ENCODE measurements around the gene UPK1A. TPM values are rescaled to one million over a fixed set of nuclear protein-coding genes. Genes with fewer than 3 reads are reported as not detected.

The UPK1A gene
- total and polyA plus RNA-seq, 5 donors from 2014 or later = not detected

DNA sequence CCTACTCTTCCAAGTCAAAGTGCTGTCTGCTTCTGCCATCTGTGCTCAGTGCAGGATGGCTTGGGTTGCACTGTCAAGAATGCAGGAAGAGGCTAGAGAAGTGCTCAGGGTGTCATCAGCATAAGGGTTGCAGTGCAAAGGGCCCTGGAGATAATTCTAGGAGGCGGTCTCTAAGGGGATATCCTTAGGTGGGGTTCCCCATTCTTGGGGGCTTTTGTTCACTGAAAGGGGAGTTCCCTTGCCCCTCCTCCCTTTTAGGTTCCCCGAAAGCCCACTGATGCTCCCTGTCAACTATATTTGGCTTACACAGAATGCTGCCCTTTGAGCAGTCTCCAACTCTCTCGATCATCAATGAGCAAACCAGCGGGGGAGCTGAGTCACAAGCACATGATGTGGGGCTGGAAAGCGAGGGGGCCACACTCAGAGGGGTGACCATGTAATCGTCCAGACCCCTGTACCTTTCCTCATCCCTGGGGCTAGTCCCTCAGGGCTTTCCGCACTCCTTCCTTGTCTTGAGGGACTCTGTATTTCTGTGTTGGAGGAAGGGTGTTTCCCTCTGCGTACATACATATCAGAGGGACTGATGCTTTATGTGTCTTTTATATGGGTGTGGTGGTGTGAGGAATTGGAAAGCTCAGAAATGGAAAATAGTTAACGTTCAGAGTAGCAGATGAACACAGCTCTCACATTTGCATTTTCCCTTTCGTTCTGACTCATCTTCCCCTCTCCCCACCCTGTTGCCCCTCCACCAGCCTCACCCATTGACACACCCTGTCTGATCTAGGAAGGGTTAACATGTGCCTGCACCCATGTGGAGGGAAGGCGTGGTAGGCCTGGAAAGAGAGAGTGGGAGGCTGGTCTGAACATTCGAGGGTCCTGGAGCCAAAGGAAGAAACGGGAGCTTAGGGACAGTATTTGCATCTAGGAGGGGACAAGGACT, 44.7 kb downstream of the UPK1A start:
- Mint-ChIP-seq H3K27ac (peak overlapping the region; percentile 95), H3K4me1 (peaks cover 20 to 59% (median 44%) of the 10 kb centered on the region in 4 donors), H3K9me3 (no peaks in the 10 kb centered on the region), H3K27me3 (no peaks in the 10 kb centered on the region), H3K36me3 (no peaks in the 10 kb centered on the region), H3K4me3 (peak overlapping the region; percentile 12 to 84 (median 76))
- ATAC-seq (ENCODE audit: low read depth in 2 of 2) = peak; percentile 7 to 15
- peak; percentile 44 to 93 (median 46) for DNase-seq
- Histone ChIP-seq H3K27me3 (ENCODE audit: control insufficient read depth, insufficient read depth, low read length) (no peaks in the 10 kb centered on the region), H3K4me3 (ENCODE audit: low read depth, low read length) (peak overlapping the region; percentile 56), H3K9me3 (ENCODE audit: control insufficient read depth in 2 of 2, low read length in 2 of 2) (no peaks in the 10 kb centered on the region), H3K27ac (ENCODE audit: insufficient read depth, low read length, poor library complexity, severe bottlenecking) (peak overlapping the region; percentile 95), H3K4me1 (ENCODE audit: control insufficient read depth, insufficient read depth, low read length, poor library complexity, severe bottlenecking) (peaks cover 60% of the 10 kb centered on the region), H3K36me3 (ENCODE audit: control insufficient read depth, insufficient read depth, low read length) (no peaks in the 10 kb centered on the region)

DNA sequence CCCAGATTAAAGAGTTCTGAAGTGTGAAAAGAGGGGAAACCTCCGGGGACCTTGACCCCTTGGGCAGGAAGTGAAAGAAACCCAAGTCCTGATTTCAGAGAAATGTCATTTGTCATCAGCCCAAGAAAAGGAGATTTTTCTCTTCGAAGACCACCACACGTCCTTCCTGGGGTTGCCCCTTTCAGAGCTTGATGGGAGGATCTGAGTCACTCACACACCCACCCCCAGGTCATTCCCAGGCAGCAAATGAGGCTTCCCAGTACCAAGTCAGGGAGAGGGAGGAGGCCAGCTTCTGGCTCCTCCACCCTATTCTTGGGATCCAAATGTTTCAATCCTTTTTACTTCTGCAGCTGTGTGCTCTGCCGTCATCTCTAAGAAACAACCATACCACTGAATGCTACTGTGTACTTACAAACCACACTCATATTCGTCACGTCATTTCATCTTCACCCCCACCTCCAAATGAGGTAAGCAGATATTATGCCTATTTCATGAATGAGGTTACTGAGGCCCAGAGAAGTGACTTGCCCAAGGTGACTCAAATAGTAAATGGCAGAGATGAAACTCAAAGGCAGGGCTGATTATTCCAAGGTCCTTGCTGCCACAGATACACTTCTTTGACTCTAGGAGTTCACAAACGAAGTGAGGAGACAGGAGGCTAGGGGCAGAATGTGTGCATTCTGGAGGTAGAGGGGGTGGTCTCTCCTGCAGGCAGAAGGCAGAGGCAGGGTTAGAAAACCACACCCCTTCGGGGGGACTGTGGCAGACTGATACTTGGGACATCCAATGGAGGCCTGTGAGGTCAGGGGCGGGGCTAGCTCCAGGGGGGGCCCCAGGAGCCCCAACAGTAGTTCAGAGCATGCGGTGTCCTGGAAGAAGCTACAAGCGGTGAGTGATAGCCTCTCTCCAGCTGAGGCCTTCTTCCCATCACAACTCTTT, 46.5 kb downstream of the UPK1A start:
- Histone ChIP-seq H3K9me3 (ENCODE audit: control insufficient read depth in 2 of 2, low read length in 2 of 2) (no peaks in the 10 kb centered on the region), H3K4me1 (ENCODE audit: control insufficient read depth, insufficient read depth, low read length, poor library complexity, severe bottlenecking) (peaks cover 68% of the 10 kb centered on the region), H3K36me3 (ENCODE audit: control insufficient read depth, insufficient read depth, low read length) (no peaks in the 10 kb centered on the region), H3K27ac (ENCODE audit: insufficient read depth, low read length, poor library complexity, severe bottlenecking) (peak overlapping the region; percentile 95), H3K4me3 (ENCODE audit: low read depth, low read length) (peak overlapping the region; percentile 69), H3K27me3 (ENCODE audit: control insufficient read depth, insufficient read depth, low read length) (no peaks in the 10 kb centered on the region)
- Mint-ChIP-seq H3K9me3 (no peaks in the 10 kb centered on the region), H3K4me1 (peaks cover 20 to 68% (median 48%) of the 10 kb centered on the region in 4 donors), H3K27ac (peak overlapping the region; percentile 95 to 98 (median 95)), H3K4me3 (peak overlapping the region; percentile 85 to 93 (median 88)), H3K36me3 (no peaks in the 10 kb centered on the region), H3K27me3 (no peaks in the 10 kb centered on the region)
- ATAC-seq (ENCODE audit: low read depth in 2 of 2) (peak; percentile 32 to 33), DNase-seq (peak; percentile 62 to 91 (median 81))

DNA sequence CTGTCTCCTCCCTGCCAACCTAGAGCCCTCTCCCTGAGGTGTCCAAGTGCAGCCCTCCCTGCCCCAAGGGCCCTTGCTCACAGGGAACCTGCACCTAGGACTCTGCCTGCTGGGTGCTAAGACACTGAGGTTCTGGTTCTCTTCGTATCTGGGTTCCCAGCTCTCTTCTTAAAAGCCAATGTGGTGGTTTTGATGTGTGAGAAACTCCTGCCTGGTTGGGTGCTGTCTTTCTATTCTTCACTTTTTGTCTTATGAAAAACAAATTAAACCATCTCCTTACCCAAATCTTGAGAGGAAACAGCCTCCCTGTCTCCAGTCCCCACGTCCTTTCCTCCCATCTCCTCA, 47.2 kb downstream of the UPK1A start:
- Histone ChIP-seq H3K36me3 (ENCODE audit: control insufficient read depth, insufficient read depth, low read length) (no peaks in the 10 kb centered on the region), H3K4me1 (ENCODE audit: control insufficient read depth, insufficient read depth, low read length, poor library complexity, severe bottlenecking) (peaks cover 70% of the 10 kb centered on the region), H3K9me3 (ENCODE audit: control insufficient read depth in 2 of 2, low read length in 2 of 2) (no peaks in the 10 kb centered on the region), H3K4me3 (ENCODE audit: low read depth, low read length) (peak overlapping the region; percentile 69), H3K27me3 (ENCODE audit: control insufficient read depth, insufficient read depth, low read length) (no peaks in the 10 kb centered on the region), H3K27ac (ENCODE audit: insufficient read depth, low read length, poor library complexity, severe bottlenecking) (peak overlapping the region; percentile 95)
- Mint-ChIP-seq H3K4me3 (peak overlapping the region; percentile 85 to 93 (median 88)), H3K4me1 (peaks cover 20 to 69% (median 48%) of the 10 kb centered on the region in 4 donors), H3K27me3 (peaks cover under 1% of the 10 kb centered on the region), H3K9me3 (no peaks in the 10 kb centered on the region), H3K36me3 (no peaks in the 10 kb centered on the region), H3K27ac (peak overlapping the region; percentile 95 to 98 (median 95))
- ATAC-seq (ENCODE audit: low read depth in 2 of 2) (no peak), DNase-seq (peak in 1 of 3 donors; percentile 41)

DNA sequence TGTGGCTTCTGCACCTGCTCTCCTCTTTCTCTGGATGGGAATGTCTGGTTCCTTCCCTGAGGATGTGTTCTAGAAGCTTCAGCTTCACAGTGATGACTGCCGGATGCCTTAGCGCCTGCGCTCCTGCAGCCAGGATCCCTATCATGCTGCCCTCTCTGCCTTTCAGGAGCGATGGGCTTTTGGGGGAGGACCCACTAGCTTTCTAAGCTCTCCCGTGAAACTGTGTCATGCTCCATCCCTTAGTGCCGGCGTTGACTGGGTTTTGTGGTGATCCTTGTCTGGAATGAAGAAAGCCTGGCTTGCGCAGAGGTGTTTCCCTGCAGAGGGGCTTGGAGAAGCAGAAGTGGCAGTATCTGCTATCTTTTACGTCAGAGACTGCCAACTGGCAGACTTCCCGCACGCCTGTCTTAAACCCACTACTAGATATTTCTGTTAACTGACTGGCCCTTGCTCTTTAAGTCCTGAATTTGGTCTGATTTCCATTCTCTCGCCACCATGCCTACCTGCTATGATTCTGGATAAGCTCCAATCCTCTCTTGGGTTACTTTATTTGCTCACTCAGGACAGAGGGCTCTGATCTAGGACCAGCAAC, 47.7 kb downstream of the UPK1A start:
- peak overlapping the region; percentile 69 for H3K4me3 ChIP-seq (ENCODE audit: low read depth, low read length)
- no peaks in the 10 kb centered on the region for H3K27me3 ChIP-seq (ENCODE audit: control insufficient read depth, insufficient read depth, low read length)
- H3K4me1 ChIP-seq (ENCODE audit: control insufficient read depth, insufficient read depth, low read length, poor library complexity, severe bottlenecking) = peaks cover 76% of the 10 kb centered on the region
- no peaks in the 10 kb centered on the region for H3K36me3 ChIP-seq (ENCODE audit: control insufficient read depth, insufficient read depth, low read length)
- ATAC-seq (ENCODE audit: low read depth in 2 of 2) = no peak
- H3K4me1 Mint-ChIP-seq = peaks cover 20 to 72% (median 48%) of the 10 kb centered on the region in 4 donors
- peak in 1 of 3 donors; percentile 9 for DNase-seq
- H3K9me3 Mint-ChIP-seq = no peaks in the 10 kb centered on the region
- H3K9me3 ChIP-seq (ENCODE audit: control insufficient read depth in 2 of 2, low read length in 2 of 2) = no peaks in the 10 kb centered on the region
- H3K27ac Mint-ChIP-seq = peak overlapping the region; percentile 95 to 98 (median 97)
- peak overlapping the region; percentile 85 to 93 (median 88) for H3K4me3 Mint-ChIP-seq
- no peaks in the 10 kb centered on the region for H3K36me3 Mint-ChIP-seq
- H3K27me3 Mint-ChIP-seq = peaks cover 4% of the 10 kb centered on the region
- peak overlapping the region; percentile 95 for H3K27ac ChIP-seq (ENCODE audit: insufficient read depth, low read length, poor library complexity, severe bottlenecking)

DNA sequence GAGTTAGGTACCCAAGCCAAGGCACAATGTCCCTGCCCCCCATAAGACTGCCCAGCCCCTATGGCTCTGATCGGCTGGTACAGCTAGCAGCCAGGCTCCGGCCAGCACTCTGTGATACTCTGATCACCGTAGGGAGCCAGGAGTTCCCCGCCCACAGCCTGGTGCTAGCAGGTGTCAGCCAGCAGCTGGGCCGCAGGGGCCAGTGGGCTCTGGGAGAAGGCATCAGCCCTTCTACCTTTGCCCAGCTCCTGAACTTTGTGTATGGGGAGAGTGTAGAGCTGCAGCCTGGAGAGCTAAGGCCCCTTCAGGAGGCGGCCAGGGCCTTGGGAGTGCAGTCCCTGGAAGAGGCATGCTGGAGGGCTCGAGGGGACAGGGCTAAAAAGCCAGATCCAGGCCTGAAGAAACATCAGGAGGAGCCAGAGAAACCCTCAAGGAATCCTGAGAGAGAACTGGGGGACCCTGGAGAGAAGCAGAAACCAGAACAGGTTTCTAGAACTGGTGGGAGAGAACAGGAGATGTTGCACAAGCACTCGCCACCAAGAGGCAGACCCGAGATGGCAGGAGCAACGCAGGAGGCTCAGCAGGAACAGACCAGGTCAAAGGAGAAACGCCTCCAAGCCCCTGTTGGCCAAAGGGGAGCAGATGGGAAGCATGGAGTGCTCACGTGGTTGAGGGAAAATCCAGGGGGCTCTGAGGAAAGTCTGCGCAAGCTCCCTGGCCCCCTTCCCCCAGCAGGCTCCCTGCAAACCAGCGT, 48.5 kb downstream of the UPK1A start:
- peak in 2 of 3 donors; percentile 24 to 58 for DNase-seq
- Mint-ChIP-seq H3K27me3 (peaks cover 4% of the 10 kb centered on the region), H3K9me3 (no peaks in the 10 kb centered on the region)

DNA sequence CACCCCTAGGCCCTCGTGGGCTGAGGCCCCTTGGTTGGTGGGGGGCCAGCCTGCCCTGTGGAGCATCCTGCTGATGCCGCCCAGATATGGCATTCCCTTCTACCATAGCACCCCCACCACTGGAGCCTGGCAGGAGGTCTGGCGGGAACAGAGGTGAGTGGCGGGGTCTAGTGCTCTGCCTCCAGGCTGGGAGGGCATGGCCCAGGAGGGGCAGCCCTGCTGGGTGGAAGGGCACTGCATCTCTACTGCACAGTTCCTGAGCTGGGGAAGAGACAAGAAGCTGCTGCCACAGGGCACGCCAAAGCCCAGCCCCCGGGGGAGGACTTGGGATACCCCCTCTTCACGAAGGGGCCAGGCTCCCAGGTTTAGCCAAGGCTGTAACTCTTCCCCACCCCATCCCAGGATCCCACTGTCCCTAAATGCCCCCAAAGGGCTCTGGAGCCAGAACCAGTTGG, 49.1 kb downstream of the UPK1A start:
- peaks cover 83% of the 10 kb centered on the region for H3K4me1 ChIP-seq (ENCODE audit: control insufficient read depth, insufficient read depth, low read length, poor library complexity, severe bottlenecking)
- ATAC-seq (ENCODE audit: low read depth in 2 of 2) (no peak), DNase-seq (no peak)
- no peaks in the 10 kb centered on the region for H3K9me3 ChIP-seq (ENCODE audit: control insufficient read depth in 2 of 2, low read length in 2 of 2)
- no peak overlapping the region for H3K4me3 ChIP-seq (ENCODE audit: low read depth, low read length)
- Mint-ChIP-seq H3K4me3 (peak overlapping the region; percentile 86 to 99 (median 94)), H3K27me3 (peaks cover 4% of the 10 kb centered on the region), H3K27ac (peak overlapping the region; percentile 92 to 95 (median 95)), H3K36me3 (peaks cover 3% of the 10 kb centered on the region), H3K4me1 (peaks cover 20 to 78% (median 51%) of the 10 kb centered on the region in 4 donors), H3K9me3 (peaks cover 0 to 1% (median 0%) of the 10 kb centered on the region in 7 donors)
- H3K27ac ChIP-seq (ENCODE audit: insufficient read depth, low read length, poor library complexity, severe bottlenecking) = peak overlapping the region; percentile 95
- H3K27me3 ChIP-seq (ENCODE audit: control insufficient read depth, insufficient read depth, low read length) = no peaks in the 10 kb centered on the region
- H3K36me3 ChIP-seq (ENCODE audit: control insufficient read depth, insufficient read depth, low read length) = peaks cover 5% of the 10 kb centered on the region

More for the DNA sequence above, 48.5 kb downstream of the UPK1A start:
- peaks cover 84% of the 10 kb centered on the region for H3K4me1 ChIP-seq (ENCODE audit: control insufficient read depth, insufficient read depth, low read length, poor library complexity, severe bottlenecking)
- peak overlapping the region; percentile 95 to 98 (median 97) for H3K27ac Mint-ChIP-seq
- no peak for ATAC-seq (ENCODE audit: low read depth in 2 of 2)
- peak overlapping the region; percentile 95 for H3K27ac ChIP-seq (ENCODE audit: insufficient read depth, low read length, poor library complexity, severe bottlenecking)
- no peaks in the 10 kb centered on the region for H3K9me3 ChIP-seq (ENCODE audit: control insufficient read depth in 2 of 2, low read length in 2 of 2)
- H3K4me1 Mint-ChIP-seq = peaks cover 20 to 78% (median 52%) of the 10 kb centered on the region in 4 donors
- no peaks in the 10 kb centered on the region for H3K36me3 Mint-ChIP-seq
- H3K4me3 ChIP-seq (ENCODE audit: low read depth, low read length) = peak overlapping the region; percentile 69
- H3K4me3 Mint-ChIP-seq = peak overlapping the region; percentile 85 to 93 (median 88)
- no peaks in the 10 kb centered on the region for H3K27me3 ChIP-seq (ENCODE audit: control insufficient read depth, insufficient read depth, low read length)
- H3K36me3 ChIP-seq (ENCODE audit: control insufficient read depth, insufficient read depth, low read length) = no peaks in the 10 kb centered on the region
